RWPE2 (cell line): Measurements from ENCODE around the gene TRPV6.

ENCODE experiments used
- ATAC-seq: fragments of 200-7000 bp; cut with Tn5 transposase; 3 replicates; pipeline ENCODE4 v1.9.1; 2021; ENCODE audit warnings: low read depth
- DNase-seq: peaks from one replicate; pipeline ENCODE4 v3.0.0-alpha.2; 2020; ENCODE audit warnings: low spot score
- H3K27ac ChIP-seq: fragments of 450-650 bp; 2 replicates; pipeline ENCODE4 v1.5.1; 2017; ENCODE audit warnings: mild to moderate bottlenecking; ENCODE audit not compliant: poor library complexity, severe bottlenecking
- H3K27me3 ChIP-seq: fragments of 250-450 bp; sonication (Bioruptor Pico); 2 replicates; pipeline ENCODE4 v1.5.1; 2021; ENCODE audit warnings: mild to moderate bottlenecking, moderate library complexity; ENCODE audit not compliant: insufficient read depth, poor library complexity, severe bottlenecking
- H3K36me3 ChIP-seq: fragments of 250-450 bp; sonication (Bioruptor Pico); 2 replicates; pipeline ENCODE4 v1.5.1; 2020; ENCODE audit warnings: low read depth, mild to moderate bottlenecking, moderate library complexity
- H3K4me1 ChIP-seq: fragments of 250-450 bp; sonication (Bioruptor Pico); 2 replicates; pipeline ENCODE4 v1.5.1; 2021; ENCODE audit warnings: mild to moderate bottlenecking, moderate library complexity; ENCODE audit not compliant: insufficient read depth, poor library complexity, severe bottlenecking
- H3K4me3 ChIP-seq: fragments of 250-450 bp; sonication (Bioruptor Pico); 2 replicates; pipeline ENCODE4 v1.5.1; 2021; ENCODE audit warnings: mild to moderate bottlenecking, moderate library complexity; ENCODE audit not compliant: severe bottlenecking
- H3K9me3 ChIP-seq: fragments of 250-450 bp; sonication (Bioruptor Pico); 2 replicates; pipeline ENCODE4 v1.5.1; 2021; ENCODE audit warnings: mild to moderate bottlenecking, moderate library complexity; ENCODE audit not compliant: severe bottlenecking
- TF ChIP-seq, protein P1 (sequence below): fragments of 450-650 bp; IDR thresholded peaks from one replicate; pipeline ENCODE4 v1.5.1; 2017; ENCODE audit warnings: mild to moderate bottlenecking, moderate library complexity; ENCODE audit not compliant: poor library complexity, severe bottlenecking

Gene TRPV6

DNA sequence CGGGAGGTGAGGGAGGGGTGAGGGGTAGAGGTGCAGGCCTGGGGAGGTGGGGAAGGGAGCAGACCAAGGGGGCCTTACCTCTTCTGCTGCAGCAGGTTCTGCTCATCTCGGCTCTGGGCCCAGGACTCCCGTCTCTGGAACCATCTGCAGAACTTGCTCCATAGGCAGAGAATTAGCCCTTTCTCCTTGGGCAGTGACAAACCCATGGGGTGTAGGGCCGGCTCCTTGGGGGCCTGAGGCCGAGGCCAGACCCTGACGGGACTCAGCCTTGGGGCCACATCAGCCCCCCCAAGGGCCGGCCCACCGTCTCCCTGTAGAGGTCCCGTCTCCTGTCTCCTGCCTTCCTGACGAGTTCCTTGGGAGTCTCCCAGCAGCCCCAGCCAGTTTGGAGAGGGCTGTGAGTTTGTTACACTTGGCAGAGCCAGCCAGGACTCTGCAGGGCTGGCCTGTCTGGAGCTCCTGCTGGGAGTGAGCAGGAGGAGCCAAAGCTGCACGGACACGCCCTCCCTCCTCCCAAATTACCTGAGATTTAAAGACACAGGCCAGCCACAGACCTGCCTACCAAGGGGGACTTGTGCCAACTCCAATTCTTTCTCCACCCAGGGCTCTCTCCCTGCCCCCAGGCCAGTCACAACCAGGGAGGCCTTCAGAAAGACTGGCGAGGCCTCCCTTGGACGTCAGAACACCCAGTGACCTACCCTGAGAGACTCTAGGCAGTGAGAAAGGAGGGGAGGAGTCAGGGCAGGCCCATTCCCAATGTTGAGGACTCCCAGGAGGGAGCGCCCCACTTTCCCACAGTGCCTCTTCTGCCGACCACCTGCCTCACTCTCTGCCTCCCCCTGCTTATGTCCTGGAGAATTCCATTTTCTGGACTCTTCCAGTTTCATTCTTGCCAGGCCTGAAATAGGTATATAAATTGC lies at the start of gene TRPV6:
TSS of gene TRPV6 (minus strand) at position 435 of the 920 bp plus-strand sequence.
- peaks cover 9% of the 10 kb centered on the region for H3K27me3 ChIP-seq
- H3K4me3 ChIP-seq = no peak within 1 kb of the TSS
- no peaks in the 10 kb centered on the region for H3K36me3 ChIP-seq
- ATAC-seq = peak; percentile 86
- H3K9me3 ChIP-seq = no peaks in the 10 kb centered on the region
- H3K4me1 ChIP-seq = no peaks in the 10 kb centered on the region
- no peak for DNase-seq
- TF ChIP-seq, protein P1, sequence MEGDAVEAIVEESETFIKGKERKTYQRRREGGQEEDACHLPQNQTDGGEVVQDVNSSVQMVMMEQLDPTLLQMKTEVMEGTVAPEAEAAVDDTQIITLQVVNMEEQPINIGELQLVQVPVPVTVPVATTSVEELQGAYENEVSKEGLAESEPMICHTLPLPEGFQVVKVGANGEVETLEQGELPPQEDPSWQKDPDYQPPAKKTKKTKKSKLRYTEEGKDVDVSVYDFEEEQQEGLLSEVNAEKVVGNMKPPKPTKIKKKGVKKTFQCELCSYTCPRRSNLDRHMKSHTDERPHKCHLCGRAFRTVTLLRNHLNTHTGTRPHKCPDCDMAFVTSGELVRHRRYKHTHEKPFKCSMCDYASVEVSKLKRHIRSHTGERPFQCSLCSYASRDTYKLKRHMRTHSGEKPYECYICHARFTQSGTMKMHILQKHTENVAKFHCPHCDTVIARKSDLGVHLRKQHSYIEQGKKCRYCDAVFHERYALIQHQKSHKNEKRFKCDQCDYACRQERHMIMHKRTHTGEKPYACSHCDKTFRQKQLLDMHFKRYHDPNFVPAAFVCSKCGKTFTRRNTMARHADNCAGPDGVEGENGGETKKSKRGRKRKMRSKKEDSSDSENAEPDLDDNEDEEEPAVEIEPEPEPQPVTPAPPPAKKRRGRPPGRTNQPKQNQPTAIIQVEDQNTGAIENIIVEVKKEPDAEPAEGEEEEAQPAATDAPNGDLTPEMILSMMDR = no peak
- H3K27ac ChIP-seq = no peak within 1 kb of the TSS

DNA sequence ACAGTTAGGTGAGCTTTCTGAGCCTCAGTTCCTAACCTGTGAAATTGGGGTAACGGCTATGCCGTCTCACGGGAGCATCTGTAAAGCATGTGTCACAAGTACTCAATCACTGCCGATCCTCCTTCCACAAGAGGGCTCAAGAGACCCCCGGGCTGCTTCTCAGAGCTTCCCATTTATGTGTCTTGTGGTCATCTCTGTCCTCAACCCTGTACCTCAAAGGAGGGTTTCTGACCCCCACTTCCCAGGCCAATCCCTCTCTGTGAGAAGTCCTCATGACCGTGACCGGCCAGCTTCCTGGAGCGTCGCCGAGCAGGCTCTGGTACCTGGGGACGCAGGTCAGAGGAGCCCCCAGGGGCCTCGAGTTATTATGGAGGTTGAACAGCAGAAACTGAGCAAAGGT lies 48.5 kb upstream of the TRPV6 start:
- TF ChIP-seq, protein P1 = no peak
- no peak for ATAC-seq
- DNase-seq = no peak
- Histone ChIP-seq H3K27ac (no peak overlapping the region), H3K4me1 (no peaks in the 10 kb centered on the region), H3K27me3 (no peaks in the 10 kb centered on the region), H3K4me3 (no peak overlapping the region), H3K9me3 (no peaks in the 10 kb centered on the region), H3K36me3 (no peaks in the 10 kb centered on the region)

DNA sequence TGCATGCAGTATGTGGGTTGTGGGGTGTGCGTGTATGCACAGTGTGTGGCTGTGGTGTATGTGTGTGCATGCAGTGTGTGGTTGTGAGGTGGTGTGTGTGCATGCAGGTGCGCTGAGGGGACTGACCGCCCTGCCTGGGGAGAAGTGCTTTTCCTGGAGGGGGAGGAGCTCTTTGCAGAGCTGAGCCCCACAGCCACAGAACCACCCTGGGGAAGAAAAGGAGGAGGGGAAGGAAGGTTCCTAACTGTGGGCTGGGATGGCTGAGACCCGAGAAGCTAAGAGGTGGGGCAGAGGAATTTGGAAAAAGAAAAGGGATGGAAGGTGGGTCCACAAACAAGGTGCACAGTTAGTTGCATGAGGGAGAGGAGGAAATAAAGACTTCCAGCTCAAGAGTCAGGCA lies 48.1 kb upstream of the TRPV6 start, which contains the start of gene TRPV5:
TSS of gene TRPV5 (minus strand) at position 123 of the 400 bp plus-strand sequence. CDS start 287 bp downstream, outside the sequence.
- no peak within 1 kb of the TSS for H3K4me3 ChIP-seq
- ATAC-seq = no peak
- H3K27me3 ChIP-seq = no peaks in the 10 kb centered on the region
- H3K9me3 ChIP-seq = no peaks in the 10 kb centered on the region
- H3K27ac ChIP-seq = no peak within 1 kb of the TSS
- no peaks in the 10 kb centered on the region for H3K4me1 ChIP-seq
- TF ChIP-seq, protein P1 = no peak
- DNase-seq = no peak
- H3K36me3 ChIP-seq = no peaks in the 10 kb centered on the region

DNA sequence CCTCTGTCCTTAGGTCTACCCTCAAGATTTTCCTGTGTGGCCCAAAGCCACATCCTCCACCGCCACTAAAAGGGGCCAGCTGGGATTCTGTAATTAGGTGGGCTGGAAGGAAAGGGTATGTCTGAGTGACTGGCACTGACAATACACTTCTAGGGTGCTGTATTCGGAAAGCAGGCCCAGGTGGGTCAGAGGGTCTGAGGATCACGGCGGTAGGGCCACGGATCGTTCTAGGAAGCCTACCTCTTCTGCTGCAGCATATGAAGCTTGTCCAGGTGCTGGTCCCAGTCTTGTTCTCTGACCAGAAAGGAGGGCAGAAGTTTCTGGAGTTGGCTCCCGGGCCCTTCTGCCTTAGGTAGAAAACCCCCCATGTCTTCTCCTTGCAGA lies 47.5 kb upstream of the TRPV6 start:
- no peaks in the 10 kb centered on the region for H3K27me3 ChIP-seq
- no peaks in the 10 kb centered on the region for H3K4me1 ChIP-seq
- no peaks in the 10 kb centered on the region for H3K9me3 ChIP-seq
- DNase-seq = no peak
- no peak overlapping the region for H3K27ac ChIP-seq
- no peak overlapping the region for H3K4me3 ChIP-seq
- TF ChIP-seq, protein P1 = no peak
- no peaks in the 10 kb centered on the region for H3K36me3 ChIP-seq
- no peak for ATAC-seq
